NCI-H2196 treated with DMSO at 0.1 percent for 48 hours (cell line): Measurements from ENCODE around the gene PCDHB5.
"Not testable (repeated sequence)": the region's sequence is repeated elsewhere in the genome, so short reads cannot be mapped to it uniquely, and the experiment has no call there.

Experiments
- DNase-seq: peaks from one replicate; lab custom pipeline; 2025; ENCODE audit not compliant: unreplicated experiment; lab: John Stamatoyannopoulos, UW

Gene PCDHB5

DNA sequence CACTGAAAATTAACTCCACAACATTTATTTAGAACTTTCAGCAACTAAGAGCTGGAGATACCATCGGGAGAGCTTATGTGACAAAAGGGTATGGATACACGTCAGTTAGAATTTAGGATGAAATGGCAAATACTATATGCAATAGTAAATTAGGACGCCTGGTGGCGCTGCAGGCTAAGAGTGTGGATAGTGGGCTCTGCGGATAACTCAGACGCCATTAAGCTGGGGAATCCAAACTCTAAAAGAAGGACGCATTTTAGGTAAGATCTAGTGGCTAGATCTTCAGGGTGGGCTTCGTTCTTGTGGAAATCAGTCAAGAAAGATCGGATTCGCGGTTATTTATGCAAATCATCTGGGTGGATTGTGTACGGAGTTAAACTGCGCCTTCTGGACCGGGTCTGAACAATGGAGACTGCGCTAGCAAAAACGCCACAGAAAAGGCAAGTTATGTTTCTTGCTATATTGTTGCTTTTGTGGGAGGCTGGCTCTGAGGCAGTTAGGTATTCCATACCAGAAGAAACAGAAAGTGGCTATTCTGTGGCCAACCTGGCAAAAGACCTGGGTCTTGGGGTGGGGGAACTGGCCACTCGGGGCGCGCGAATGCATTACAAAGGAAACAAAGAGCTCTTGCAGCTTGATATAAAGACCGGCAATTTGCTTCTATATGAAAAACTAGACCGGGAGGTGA, at the start of gene PCDHB5:
PCDHB5 (plus strand) TSS at position 177 of the 688 bp plus-strand sequence; CDS start at position 406, 229 bp downstream.
- no peak for DNase-seq

- DNase-seq = no peak
Measured at GRCh38 chr5:141094481-141095262, 40.3 kb upstream of the PCDHB5 start, which contains the start of gene PCDHB2. TSS of gene PCDHB2 (plus strand) at chr5:141094615. CDS start at chr5:141094791, 176 bp downstream.

GRCh38 chr5:141095263-141095641, 39.8 kb upstream of the PCDHB5 start:
- no peak for DNase-seq

- DNase-seq = not testable (repeated sequence)
Measured at GRCh38 chr5:141096181-141096580, 38.8 kb upstream of the PCDHB5 start.

DNA sequence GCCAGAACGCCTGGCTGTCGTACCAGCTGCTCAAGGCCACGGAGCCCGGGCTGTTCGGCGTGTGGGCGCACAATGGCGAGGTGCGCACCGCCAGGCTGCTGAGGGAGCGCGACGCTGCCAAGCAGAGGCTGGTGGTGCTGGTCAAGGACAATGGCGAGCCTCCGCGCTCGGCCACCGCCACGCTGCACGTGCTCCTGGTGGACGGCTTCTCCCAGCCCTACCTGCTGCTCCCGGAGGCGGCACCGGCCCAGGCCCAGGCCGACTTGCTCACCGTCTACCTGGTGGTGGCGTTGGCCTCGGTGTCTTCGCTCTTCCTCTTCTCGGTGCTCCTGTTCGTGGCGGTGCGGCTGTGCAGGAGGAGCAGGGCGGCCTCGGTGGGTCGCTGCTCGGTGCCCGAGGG, 38.4 kb upstream of the PCDHB5 start:
- not testable (repeated sequence) for DNase-seq

GRCh38 chr5:141100243-141100805, 34.7 kb upstream of the PCDHB5 start, which contains the start of gene PCDHB3:
TSS of gene PCDHB3 (plus strand) at chr5:141100473. CDS start at chr5:141100650, 177 bp downstream.
- DNase-seq = peak; percentile 67

- no peak for DNase-seq
Measured at GRCh38 chr5:141101059-141101458, 33.9 kb upstream of the PCDHB5 start.

DNA sequence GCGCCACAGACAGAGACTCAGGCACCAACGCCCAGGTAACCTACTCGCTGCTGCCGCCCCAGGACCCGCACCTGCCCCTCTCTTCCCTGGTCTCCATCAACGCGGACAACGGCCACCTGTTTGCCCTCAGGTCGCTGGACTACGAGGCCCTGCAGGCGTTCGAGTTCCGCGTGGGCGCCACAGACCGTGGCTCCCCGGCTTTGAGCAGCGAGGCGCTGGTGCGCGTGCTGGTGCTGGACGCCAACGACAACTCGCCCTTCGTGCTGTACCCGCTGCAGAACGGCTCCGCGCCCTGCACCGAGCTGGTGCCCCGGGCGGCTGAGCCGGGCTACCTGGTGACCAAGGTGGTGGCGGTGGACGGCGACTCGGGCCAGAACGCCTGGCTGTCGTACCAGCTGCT, 32.9 kb upstream of the PCDHB5 start:
- not testable (repeated sequence) for DNase-seq

GRCh38 chr5:141102471-141102870, 32.5 kb upstream of the PCDHB5 start:
- not testable (repeated sequence) for DNase-seq

DNA sequence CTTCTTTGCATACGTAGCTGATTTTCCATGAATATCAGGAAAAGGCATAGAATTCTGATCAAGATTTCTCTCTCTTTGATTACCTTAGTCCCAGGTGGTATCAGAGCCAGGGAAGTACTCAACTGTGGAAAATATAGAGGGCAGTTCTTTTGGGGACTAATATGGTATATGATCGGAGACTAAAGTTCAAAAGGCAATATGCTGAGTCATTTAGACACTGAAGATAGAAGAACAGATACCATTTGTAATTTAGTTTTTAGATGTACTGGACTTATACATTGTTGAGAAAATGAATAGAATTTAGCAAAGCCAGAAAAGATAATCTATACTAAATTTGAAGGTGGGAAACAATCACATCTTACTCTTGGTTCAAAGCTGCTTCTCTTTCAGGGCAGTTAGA, 29.7 kb upstream of the PCDHB5 start:
- no peak for DNase-seq

- no peak for DNase-seq
Measured at GRCh38 chr5:141119250-141119649, 15.8 kb upstream of the PCDHB5 start.

DNA sequence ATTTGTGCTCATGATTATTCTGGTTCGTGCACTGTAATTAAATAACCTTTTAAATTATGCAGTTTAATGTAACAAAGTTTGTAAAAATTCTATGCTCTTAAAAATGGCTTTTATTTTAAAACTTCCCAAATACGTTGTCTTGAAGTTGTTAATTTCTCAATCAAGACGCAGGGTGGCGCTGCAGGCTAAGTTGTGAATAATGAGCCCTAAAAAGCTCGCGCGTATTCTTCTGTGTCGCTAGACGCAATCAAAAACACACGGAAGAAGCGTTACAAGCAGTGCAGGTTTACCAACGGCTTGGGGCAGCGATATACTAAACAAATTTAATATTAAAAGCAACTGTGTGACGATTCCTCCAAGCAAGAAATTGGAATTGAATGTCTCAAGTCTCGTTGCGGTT, 13.4 kb upstream of the PCDHB5 start, which contains the start of gene PCDHB4:
PCDHB4 (plus strand) TSS at position 256 of the 400 bp plus-strand sequence. CDS start 181 bp downstream, outside the sequence.
- DNase-seq = no peak

GRCh38 chr5:141121985-141122384, 13.0 kb upstream of the PCDHB5 start:
- DNase-seq = no peak

GRCh38 chr5:141123396-141124135, 11.4 kb upstream of the PCDHB5 start:
- DNase-seq = not testable (repeated sequence)

- DNase-seq = no peak
Measured at GRCh38 chr5:141127305-141127704, 7.7 kb upstream of the PCDHB5 start.

GRCh38 chr5:141135718-141136266, 786 bp downstream of the PCDHB5 start:
- DNase-seq = no peak

DNA sequence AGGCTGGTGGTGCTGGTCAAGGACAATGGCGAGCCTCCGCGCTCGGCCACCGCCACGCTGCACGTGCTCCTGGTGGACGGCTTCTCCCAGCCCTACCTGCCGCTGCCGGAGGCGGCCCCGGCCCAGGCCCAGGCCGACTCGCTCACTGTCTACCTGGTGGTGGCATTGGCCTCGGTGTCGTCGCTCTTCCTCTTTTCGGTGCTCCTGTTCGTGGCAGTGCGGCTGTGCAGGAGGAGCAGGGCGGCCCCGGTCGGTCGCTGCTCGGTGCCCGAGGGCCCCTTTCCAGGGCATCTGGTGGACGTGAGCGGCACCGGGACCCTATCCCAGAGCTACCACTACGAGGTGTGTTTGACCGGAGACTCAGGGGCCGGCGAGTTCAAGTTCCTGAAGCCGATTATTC, 2.3 kb downstream of the PCDHB5 start:
- DNase-seq = not testable (repeated sequence)

DNA sequence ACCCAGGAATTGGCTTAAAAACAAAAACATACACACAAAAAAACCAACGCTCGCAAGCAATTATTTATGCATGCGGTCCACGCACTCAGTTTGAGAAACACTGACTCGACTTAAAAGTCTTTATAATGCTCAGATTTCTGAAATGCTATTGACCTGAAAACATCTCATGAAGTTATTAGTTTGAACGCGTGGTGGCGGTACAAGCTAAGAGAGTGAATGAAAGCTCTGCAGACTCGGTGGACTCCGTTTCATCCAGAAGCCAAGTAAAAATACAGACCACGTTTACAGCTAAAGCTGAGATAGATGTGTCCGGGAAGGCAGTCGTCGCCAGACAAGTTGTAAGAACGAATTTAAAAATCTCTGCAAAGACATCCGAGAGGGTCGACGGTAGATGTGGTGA, 14.8 kb downstream of the PCDHB5 start, which contains the start of gene PCDHB6:
PCDHB6 (plus strand) TSS at position 246 of the 400 bp plus-strand sequence. CDS start 201 bp downstream, outside the sequence.
- no peak for DNase-seq

DNA sequence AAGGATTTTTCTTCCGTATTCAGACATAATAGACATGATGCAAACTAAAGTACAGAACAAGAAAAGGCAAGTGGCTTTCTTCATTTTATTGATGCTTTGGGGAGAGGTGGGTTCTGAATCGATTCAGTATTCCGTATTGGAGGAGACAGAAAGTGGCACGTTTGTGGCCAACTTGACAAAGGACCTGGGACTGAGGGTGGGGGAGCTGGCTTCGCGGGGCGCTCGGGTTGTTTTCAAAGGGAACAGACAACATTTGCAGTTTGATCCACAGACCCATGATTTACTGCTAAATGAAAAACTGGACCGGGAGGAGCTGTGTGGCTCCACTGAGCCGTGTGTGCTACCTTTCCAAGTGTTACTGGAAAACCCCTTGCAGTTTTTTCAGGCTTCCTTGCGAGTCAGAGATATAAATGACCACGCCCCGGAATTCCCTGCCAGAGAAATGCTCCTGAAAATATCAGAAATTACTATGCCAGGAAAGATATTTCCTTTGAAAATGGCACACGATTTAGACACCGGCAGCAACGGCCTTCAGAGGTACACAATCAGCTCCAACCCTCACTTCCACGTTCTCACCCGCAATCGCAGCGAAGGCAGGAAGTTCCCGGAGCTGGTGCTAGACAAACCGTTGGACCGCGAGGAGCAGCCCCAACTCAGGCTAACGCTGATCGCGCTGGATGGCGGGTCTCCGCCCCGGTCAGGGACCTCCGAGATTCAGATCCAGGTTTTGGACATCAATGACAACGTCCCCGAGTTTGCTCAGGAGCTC, 15.4 kb downstream of the PCDHB5 start:
- no peak for DNase-seq

GRCh38 chr5:141150993-141151325, 16.0 kb downstream of the PCDHB5 start:
- no peak for DNase-seq
